ENCODE data around the gene ARHGDIG. TPM values are rescaled to one million over a fixed set of nuclear protein-coding genes. Genes with fewer than 3 reads are reported as not detected.

The ARHGDIG gene
- total RNA-seq, 1 donor from 2014 or later, result not detected

DNA sequence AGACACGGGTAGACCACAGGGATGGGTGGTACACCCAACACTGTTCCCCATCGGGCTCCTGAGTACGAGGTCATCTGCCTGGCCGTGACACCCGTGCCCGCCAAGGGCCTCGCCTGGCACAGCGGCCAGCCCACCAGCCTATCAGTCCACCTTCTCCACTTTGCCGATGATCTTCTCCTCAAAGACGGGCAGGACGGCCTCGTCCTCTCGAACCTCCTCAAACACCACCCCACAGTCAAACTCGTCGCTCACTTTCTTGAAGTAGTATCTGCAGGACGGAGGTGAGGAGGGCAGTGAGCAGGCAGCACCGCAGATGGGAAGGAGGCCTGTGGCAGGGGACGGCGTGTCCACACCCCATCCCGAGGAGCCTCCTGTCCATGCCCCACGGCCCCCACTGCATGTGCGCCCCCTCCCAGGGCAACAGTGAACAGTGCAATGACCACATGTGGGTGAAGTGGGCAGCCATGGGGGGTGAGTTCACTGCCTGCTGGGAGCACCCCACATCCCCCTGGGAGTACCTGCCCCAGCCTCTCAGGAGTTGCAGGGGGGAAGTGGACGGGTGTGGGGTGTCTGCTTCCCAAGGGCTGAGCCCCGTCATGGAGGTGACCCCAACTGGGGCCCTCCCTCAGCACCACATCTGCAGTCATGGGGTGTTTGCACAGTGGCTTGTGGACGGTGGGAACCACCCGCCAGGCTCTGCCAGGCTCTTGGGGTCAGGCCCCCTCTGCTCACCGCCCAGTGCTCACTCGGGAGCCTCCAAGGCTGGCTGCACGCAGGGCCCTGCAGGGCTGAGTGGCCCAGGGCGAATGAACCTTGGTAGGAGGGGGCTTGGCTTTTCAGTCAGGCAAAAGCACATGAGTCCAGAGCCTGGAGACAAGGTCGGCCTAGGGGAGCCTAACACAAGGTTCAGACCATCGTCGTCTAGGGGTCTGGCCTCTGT is 7.9 kb downstream of the ARHGDIG start:
- H3K36me3 Mint-ChIP-seq (ENCODE audit: low read depth), result no peaks in the 10 kb centered on the region

GRCh38 chr16:289395-289997 is 9.1 kb downstream of the ARHGDIG start:
- intact Hi-C loops (cut with micrococcal nuclease), result no loop called here
- Mint-ChIP-seq H3K9me3 (no peaks in the 10 kb centered on the region), H3K4me3 (no peak overlapping the region), H3K27ac (no peak overlapping the region), H3K4me1 (ENCODE audit: low read depth) (no peaks in the 10 kb centered on the region), H3K27me3 (ENCODE audit: insufficient read depth) (no peaks in the 10 kb centered on the region), H3K36me3 (ENCODE audit: low read depth) (peaks cover 2% of the 10 kb centered on the region)
- no peak for DNase-seq (ENCODE audit: low spot score)

More for the DNA sequence above, 7.9 kb downstream of the ARHGDIG start:
- no peaks in the 10 kb centered on the region for H3K27me3 Mint-ChIP-seq (ENCODE audit: insufficient read depth)
- DNase-seq (ENCODE audit: low spot score), result no peak
- no peaks in the 10 kb centered on the region for H3K9me3 Mint-ChIP-seq
- no peaks in the 10 kb centered on the region for H3K4me1 Mint-ChIP-seq (ENCODE audit: low read depth)
- H3K27ac Mint-ChIP-seq, result no peak overlapping the region
- intact Hi-C loops (cut with micrococcal nuclease), result no loop called here
- H3K4me3 Mint-ChIP-seq, result no peak overlapping the region

DNA sequence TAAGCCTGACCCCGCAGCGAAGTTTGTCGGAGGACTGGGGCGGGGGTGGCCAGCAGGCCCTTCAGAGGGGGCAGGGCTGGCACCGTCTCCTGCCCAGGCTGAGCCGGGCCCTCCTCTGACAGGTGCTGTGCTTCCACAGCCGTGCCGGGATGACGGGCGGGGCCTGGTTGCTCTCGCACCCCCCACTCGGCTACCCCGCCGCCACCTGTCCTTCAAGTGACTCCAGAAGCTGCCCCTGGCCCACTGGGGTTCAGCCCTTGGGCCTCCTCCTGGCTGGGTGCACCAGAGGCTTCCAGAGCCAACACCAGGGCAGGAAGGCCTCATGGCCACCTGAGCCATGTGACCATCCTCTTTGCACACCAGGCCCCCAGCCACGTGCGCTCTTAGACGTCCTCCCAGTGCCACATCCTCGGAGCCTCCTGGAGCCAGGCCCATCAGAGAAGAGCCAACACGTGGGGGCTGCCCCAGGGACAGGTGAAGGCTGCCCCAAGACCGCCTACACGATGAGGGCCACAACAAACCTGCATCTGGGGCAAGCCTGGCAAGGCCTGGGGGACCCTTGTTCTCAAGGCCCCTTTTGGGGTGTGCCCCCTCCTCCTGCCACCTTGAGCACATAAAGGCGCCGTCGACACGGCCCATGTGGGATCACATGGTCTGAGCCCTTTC is 9.8 kb downstream of the ARHGDIG start:
- intact Hi-C loops (cut with micrococcal nuclease), result no loop called here
- no peak for DNase-seq (ENCODE audit: low spot score)
- H3K4me1 Mint-ChIP-seq (ENCODE audit: low read depth), result no peaks in the 10 kb centered on the region
- H3K27ac Mint-ChIP-seq, result no peak overlapping the region
- H3K4me3 Mint-ChIP-seq, result no peak overlapping the region
- H3K27me3 Mint-ChIP-seq (ENCODE audit: insufficient read depth), result no peaks in the 10 kb centered on the region
- peaks cover 2% of the 10 kb centered on the region for H3K36me3 Mint-ChIP-seq (ENCODE audit: low read depth)
- no peaks in the 10 kb centered on the region for H3K9me3 Mint-ChIP-seq

GRCh38 chr16:290681-291405 is 10.5 kb downstream of the ARHGDIG start:
- Mint-ChIP-seq H3K4me3 (no peak overlapping the region), H3K4me1 (ENCODE audit: low read depth) (no peaks in the 10 kb centered on the region), H3K9me3 (no peaks in the 10 kb centered on the region), H3K36me3 (ENCODE audit: low read depth) (peaks cover 2% of the 10 kb centered on the region), H3K27ac (no peak overlapping the region), H3K27me3 (ENCODE audit: insufficient read depth) (no peaks in the 10 kb centered on the region)
- intact Hi-C loops (cut with micrococcal nuclease), result no loop called here
- DNase-seq (ENCODE audit: low spot score), result no peak

DNA sequence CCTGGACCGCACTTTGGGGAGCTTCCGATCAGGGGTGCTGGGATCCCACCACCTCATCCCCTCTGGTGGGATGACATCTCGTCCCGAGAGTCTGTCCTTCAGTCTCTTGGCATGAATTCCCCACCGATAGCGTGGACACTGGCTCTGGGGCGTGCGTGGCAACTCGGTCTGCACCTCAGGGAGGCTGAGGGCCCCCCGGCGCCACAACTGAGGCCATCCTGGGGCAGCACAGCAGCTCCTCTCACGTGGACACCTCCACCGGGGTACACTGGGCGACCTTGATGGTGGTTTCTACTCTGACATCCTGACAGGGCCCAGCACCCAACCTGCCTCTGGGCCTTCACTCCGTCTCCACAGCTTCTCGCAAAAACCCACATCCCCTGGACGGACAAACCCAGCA is 11.1 kb downstream of the ARHGDIG start:
- H3K36me3 Mint-ChIP-seq (ENCODE audit: low read depth), result peaks cover 2% of the 10 kb centered on the region
- DNase-seq (ENCODE audit: low spot score), result no peak
- no peaks in the 10 kb centered on the region for H3K9me3 Mint-ChIP-seq
- no peaks in the 10 kb centered on the region for H3K27me3 Mint-ChIP-seq (ENCODE audit: insufficient read depth)
- intact Hi-C loops (cut with micrococcal nuclease), result no loop called here
- no peak overlapping the region for H3K4me3 Mint-ChIP-seq
- H3K4me1 Mint-ChIP-seq (ENCODE audit: low read depth), result no peaks in the 10 kb centered on the region
- no peak overlapping the region for H3K27ac Mint-ChIP-seq

- Mint-ChIP-seq H3K27me3 (ENCODE audit: insufficient read depth) (no peaks in the 10 kb centered on the region), H3K36me3 (ENCODE audit: low read depth) (peaks cover 2% of the 10 kb centered on the region), H3K4me1 (ENCODE audit: low read depth) (no peaks in the 10 kb centered on the region), H3K27ac (no peak overlapping the region), H3K4me3 (no peak overlapping the region), H3K9me3 (no peaks in the 10 kb centered on the region)
- no peak for DNase-seq (ENCODE audit: low spot score)
- intact Hi-C loops (cut with micrococcal nuclease), result no loop called here
These were observed 12.8 kb downstream of the ARHGDIG start for GRCh38 chr16:293043-293775.

DNA sequence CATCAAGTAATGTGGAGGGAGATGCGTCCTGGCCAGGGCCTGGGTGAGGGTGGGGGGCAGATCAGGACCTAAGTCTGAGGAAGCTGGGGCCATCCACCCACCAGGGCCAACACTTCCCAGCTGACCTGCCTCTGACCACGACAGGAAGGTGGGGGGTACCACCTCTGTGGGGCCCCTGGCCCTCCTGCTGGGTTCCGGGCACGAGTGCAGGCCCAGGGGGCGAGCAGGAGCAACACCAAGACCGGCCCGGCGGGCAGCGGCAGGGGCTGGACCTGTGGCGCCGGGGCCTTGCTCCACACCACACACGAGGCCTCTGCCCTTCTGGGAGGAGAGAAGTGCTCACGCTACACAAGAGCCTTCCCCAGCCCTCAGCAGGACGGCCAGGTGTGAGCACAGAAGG is 15.9 kb downstream of the ARHGDIG start:
- intact Hi-C loops (cut with micrococcal nuclease), result no loop called here
- H3K27me3 Mint-ChIP-seq (ENCODE audit: insufficient read depth), result no peaks in the 10 kb centered on the region
- H3K36me3 Mint-ChIP-seq (ENCODE audit: low read depth), result peaks cover 2% of the 10 kb centered on the region
- H3K9me3 Mint-ChIP-seq, result no peaks in the 10 kb centered on the region
- no peak for DNase-seq (ENCODE audit: low spot score)
- no peaks in the 10 kb centered on the region for H3K4me1 Mint-ChIP-seq (ENCODE audit: low read depth)
- H3K4me3 Mint-ChIP-seq, result no peak overlapping the region
- H3K27ac Mint-ChIP-seq, result no peak overlapping the region

DNA sequence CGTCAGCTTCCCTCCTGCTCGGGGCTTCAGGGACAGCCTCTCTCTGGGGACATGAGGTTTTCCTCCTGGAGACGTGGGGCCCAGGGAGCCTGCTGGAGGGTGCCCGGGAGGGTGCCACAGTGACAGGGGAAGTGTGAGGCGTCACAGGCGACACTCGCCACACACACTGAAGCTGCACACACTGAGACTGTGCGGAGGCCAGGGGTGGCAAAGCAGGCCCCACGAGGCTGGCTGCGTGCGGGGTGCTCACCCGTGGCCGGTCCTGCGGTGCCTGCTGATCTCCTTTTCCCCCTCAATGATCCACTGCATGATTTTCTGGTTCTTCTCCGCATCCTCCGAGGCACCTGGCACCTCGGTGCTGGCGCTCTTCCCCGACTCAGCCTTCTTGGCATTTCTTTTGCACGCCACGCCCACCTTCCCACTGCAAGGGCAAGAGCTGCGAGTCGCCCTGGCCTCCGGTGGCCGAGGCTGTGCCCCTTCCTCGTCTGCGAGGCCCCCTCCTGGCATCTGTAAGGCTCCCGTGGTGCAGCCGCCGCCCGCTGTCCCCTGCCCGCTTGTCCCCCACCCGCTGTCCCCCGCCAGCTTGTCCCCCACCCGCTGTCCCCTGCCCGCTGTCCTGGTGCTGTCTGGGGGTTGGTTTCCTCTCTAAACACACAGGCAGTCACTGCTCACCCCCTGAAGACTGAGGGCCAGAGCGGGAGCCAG is 16.6 kb downstream of the ARHGDIG start:
- intact Hi-C loops (cut with micrococcal nuclease), result no loop called here
- no peak overlapping the region for H3K4me3 Mint-ChIP-seq

GRCh38 chr16:297832-298231 is 17.4 kb downstream of the ARHGDIG start:
- no peak for DNase-seq (ENCODE audit: low spot score)
- Mint-ChIP-seq H3K4me1 (ENCODE audit: low read depth) (no peaks in the 10 kb centered on the region), H3K9me3 (no peaks in the 10 kb centered on the region), H3K27ac (no peak overlapping the region), H3K36me3 (ENCODE audit: low read depth) (peaks cover 2% of the 10 kb centered on the region), H3K27me3 (ENCODE audit: insufficient read depth) (no peaks in the 10 kb centered on the region), H3K4me3 (no peak overlapping the region)
- intact Hi-C loops (cut with micrococcal nuclease), result no loop called here

More for the DNA sequence above, 16.6 kb downstream of the ARHGDIG start:
- Mint-ChIP-seq H3K4me1 (ENCODE audit: low read depth) (no peaks in the 10 kb centered on the region), H3K36me3 (ENCODE audit: low read depth) (peaks cover 2% of the 10 kb centered on the region), H3K27ac (no peak overlapping the region), H3K27me3 (ENCODE audit: insufficient read depth) (no peaks in the 10 kb centered on the region), H3K9me3 (no peaks in the 10 kb centered on the region)
- no peak for DNase-seq (ENCODE audit: low spot score)

- Mint-ChIP-seq H3K4me3 (no peak overlapping the region), H3K27ac (no peak overlapping the region), H3K9me3 (no peaks in the 10 kb centered on the region), H3K4me1 (ENCODE audit: low read depth) (no peaks in the 10 kb centered on the region), H3K36me3 (ENCODE audit: low read depth) (peaks cover 3% of the 10 kb centered on the region), H3K27me3 (ENCODE audit: insufficient read depth) (no peaks in the 10 kb centered on the region)
- intact Hi-C loops (cut with micrococcal nuclease), result no loop called here
- no peak for DNase-seq (ENCODE audit: low spot score)
These were observed 20.8 kb downstream of the ARHGDIG start for GRCh38 chr16:301235-301634.

DNA sequence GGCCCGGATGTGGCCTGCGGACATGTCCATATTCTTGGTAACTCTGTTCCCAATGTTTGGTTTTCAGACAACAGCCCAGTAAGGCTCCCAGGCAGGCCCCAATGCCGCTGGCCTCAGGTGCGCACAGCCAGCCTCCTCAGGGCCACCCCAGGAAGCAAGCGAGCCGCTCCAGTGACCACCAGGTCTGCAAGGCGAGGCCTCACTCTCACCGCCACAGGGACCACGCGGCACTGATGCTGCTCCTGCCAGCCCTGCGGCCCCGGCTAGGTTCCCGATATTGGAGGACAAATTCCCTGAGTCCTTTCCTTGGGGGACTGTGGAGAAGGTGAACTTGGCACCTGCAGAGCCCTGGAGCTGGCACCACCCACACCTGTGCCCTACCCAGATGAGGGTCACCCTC is 21.6 kb downstream of the ARHGDIG start:
- intact Hi-C loops (cut with micrococcal nuclease), result no loop called here
- Mint-ChIP-seq H3K36me3 (ENCODE audit: low read depth) (peaks cover 3% of the 10 kb centered on the region), H3K27ac (no peak overlapping the region), H3K4me1 (ENCODE audit: low read depth) (no peaks in the 10 kb centered on the region), H3K4me3 (no peak overlapping the region), H3K9me3 (no peaks in the 10 kb centered on the region), H3K27me3 (ENCODE audit: insufficient read depth) (no peaks in the 10 kb centered on the region)
- no peak for DNase-seq (ENCODE audit: low spot score)
